NCI-H82 (cell line): Measurements from ENCODE around the gene STK16.

Experiments used
- DNase-seq: peaks from one replicate; lab custom pipeline; 2025; lab: John Stamatoyannopoulos, UW

STK16 gene

GRCh38 chr2:219213486-219214071, 31.7 kb upstream of the STK16 start:
- no peak for DNase-seq

- DNase-seq, result no peak
Observed at GRCh38 chr2:219214141-219214540, 31.1 kb upstream of the STK16 start.

GRCh38 chr2:219214786-219215185, 30.5 kb upstream of the STK16 start:
- no peak for DNase-seq

GRCh38 chr2:219215871-219216534, 29.3 kb upstream of the STK16 start:
- DNase-seq, result no peak

GRCh38 chr2:219216535-219216915, 28.8 kb upstream of the STK16 start:
- no peak for DNase-seq

- DNase-seq, result peak; percentile 69
Observed at GRCh38 chr2:219218217-219218731, 27.0 kb upstream of the STK16 start.

GRCh38 chr2:219218732-219219701, 26.3 kb upstream of the STK16 start, which contains the start of gene ABCB6:
Gene ABCB6, minus strand, starts transcription at chr2:219218958. Its CDS starts 285 bp downstream, at chr2:219218673.
- peak; percentile 99 for DNase-seq

- DNase-seq, result no peak
Observed at GRCh38 chr2:219219784-219220532, 25.3 kb upstream of the STK16 start.

GRCh38 chr2:219220652-219221402, 24.5 kb upstream of the STK16 start:
- DNase-seq, result no peak

- DNase-seq, result no peak
Observed at GRCh38 chr2:219221957-219222518, 23.2 kb upstream of the STK16 start.

- no peak for DNase-seq
Observed at GRCh38 chr2:219223831-219224610, 21.3 kb upstream of the STK16 start.

- no peak for DNase-seq
Observed at GRCh38 chr2:219225350-219225749, 19.9 kb upstream of the STK16 start.

- DNase-seq, result no peak
Observed at GRCh38 chr2:219228041-219228910, 17.0 kb upstream of the STK16 start.

GRCh38 chr2:219228911-219229304, 16.4 kb upstream of the STK16 start:
- no peak for DNase-seq

- peak; percentile 100 for DNase-seq
Observed at GRCh38 chr2:219229305-219230058, 15.8 kb upstream of the STK16 start, which contains the start of the genes ANKZF1 and ATG9A. Gene ANKZF1, plus strand, starts transcription at chr2:219229806. Its CDS starts 452 bp downstream, at chr2:219230258. Gene ATG9A, minus strand, starts transcription at chr2:219229636. Its CDS starts 1,612 bp downstream, at chr2:219228024.

- peak; percentile 63 for DNase-seq
Observed at GRCh38 chr2:219230059-219230540, 15.2 kb upstream of the STK16 start.

GRCh38 chr2:219234331-219234730, 10.9 kb upstream of the STK16 start:
- DNase-seq, result no peak

GRCh38 chr2:219243291-219243761, 2.0 kb upstream of the STK16 start:
- no peak for DNase-seq
